H9 (cell line): ENCODE results near the gene LSP1. TPM values are rescaled to one million over a fixed set of nuclear protein-coding genes. Genes with fewer than 3 reads are reported as not detected.

Experiments
- DNase-seq: peaks from one replicate; pipeline ENCODE4 v3.0.0-alpha.2; 2017
- H2AFZ ChIP-seq: one replicate; pipeline ENCODE4 v1.6.1; 2013; ENCODE audit warnings: mild to moderate bottlenecking, low read length, control low read depth, moderate library complexity
- H2AK5ac ChIP-seq: 2 replicates; pipeline ENCODE4 v1.6.1; 2013; ENCODE audit warnings: low read length, control low read depth, mixed read lengths; ENCODE audit not compliant: insufficient read length
- H2BK120ac ChIP-seq: one replicate; pipeline ENCODE4 v1.6.1; 2013; ENCODE audit warnings: low read depth, mild to moderate bottlenecking, low read length, control low read depth, inconsistent platforms; ENCODE audit not compliant: poor library complexity, severe bottlenecking
- H2BK12ac ChIP-seq: 2 replicates; pipeline ENCODE4 v1.6.1; 2013; ENCODE audit warnings: low read length, control low read depth, mixed read lengths, low read depth; ENCODE audit not compliant: insufficient read length
- H2BK15ac ChIP-seq: 2 replicates; pipeline ENCODE4 v1.6.1; 2013; ENCODE audit warnings: low read depth, low read length, control low read depth
- H2BK20ac ChIP-seq: one replicate; pipeline ENCODE4 v1.6.1; 2013; ENCODE audit warnings: low read depth, mild to moderate bottlenecking, low read length, control low read depth, inconsistent platforms; ENCODE audit not compliant: poor library complexity, severe bottlenecking
- H2BK5ac ChIP-seq: 2 replicates; pipeline ENCODE4 v1.6.1; 2013; ENCODE audit warnings: low read length, control low read depth, mixed read lengths; ENCODE audit not compliant: insufficient read length
- H3K14ac ChIP-seq: 2 replicates; pipeline ENCODE4 v1.6.1; 2013; ENCODE audit warnings: low read length, control low read depth; ENCODE audit not compliant: insufficient read depth
- H3K18ac ChIP-seq: 2 replicates; pipeline ENCODE4 v1.6.1; 2013; ENCODE audit warnings: low read depth, mild to moderate bottlenecking, mixed read lengths, low read length, control low read depth; ENCODE audit not compliant: insufficient read length
- H3K23ac ChIP-seq: 2 replicates; pipeline ENCODE4 v1.6.1; 2013; ENCODE audit warnings: low read length, control low read depth, mixed read lengths, low read depth; ENCODE audit not compliant: insufficient read length
- H3K23me2 ChIP-seq: 2 replicates; pipeline ENCODE4 v1.6.1; 2013; ENCODE audit warnings: low read depth, mild to moderate bottlenecking, mixed read lengths, low read length, control low read depth; ENCODE audit not compliant: insufficient read length, poor library complexity, severe bottlenecking
- H3K27ac ChIP-seq: 2 replicates; pipeline ENCODE4 v1.5.1; 2013; ENCODE audit warnings: low read length, control low read depth, mixed read lengths, low read depth; ENCODE audit not compliant: insufficient read length
- H3K27me3 ChIP-seq: 2 replicates; pipeline ENCODE4 v1.6.1; 2013; ENCODE audit warnings: low read length, control low read depth, inconsistent platforms; ENCODE audit not compliant: insufficient read depth
- H3K4ac ChIP-seq: 2 replicates; pipeline ENCODE4 v1.6.1; 2013; ENCODE audit warnings: low read depth, mild to moderate bottlenecking, control low read depth, inconsistent platforms, low read length, moderate library complexity
- H3K4me1 ChIP-seq: 2 replicates; pipeline ENCODE4 v1.6.1; 2013; ENCODE audit warnings: low read length, control low read depth, inconsistent platforms; ENCODE audit not compliant: insufficient read depth
- H3K4me2 ChIP-seq: 2 replicates; pipeline ENCODE4 v1.6.1; 2013; ENCODE audit warnings: low read length, control low read depth, mixed read lengths; ENCODE audit not compliant: insufficient read length, insufficient read depth
- H3K56ac ChIP-seq: 2 replicates; pipeline ENCODE4 v1.6.1; 2013; ENCODE audit warnings: low read depth, mild to moderate bottlenecking, mixed read lengths, low read length, control low read depth; ENCODE audit not compliant: insufficient read length
- H3K79me1 ChIP-seq: 2 replicates; pipeline ENCODE4 v1.6.1; 2013; ENCODE audit warnings: low read depth, mild to moderate bottlenecking, moderate library complexity, low read length, control low read depth, inconsistent platforms; ENCODE audit not compliant: insufficient read depth, poor library complexity, severe bottlenecking
- H3K79me2 ChIP-seq: 2 replicates; pipeline ENCODE4 v1.6.1; 2013; ENCODE audit warnings: low read length, control low read depth, inconsistent platforms; ENCODE audit not compliant: insufficient read depth
- H3K9ac ChIP-seq: 2 replicates; pipeline ENCODE4 v1.6.1; 2013; ENCODE audit warnings: low read length, control low read depth, mixed read lengths; ENCODE audit not compliant: insufficient read length; ENCODE audit errors: extremely low read depth
- H3K9me3 ChIP-seq: one replicate; pipeline ENCODE4 v1.6.1; 2013; ENCODE audit warnings: low read depth, low read length, inconsistent platforms; ENCODE audit not compliant: control insufficient read depth
- H3T11ph ChIP-seq: one replicate; pipeline ENCODE4 v1.6.1; 2013; ENCODE audit warnings: mild to moderate bottlenecking, low read length, control low read depth, inconsistent platforms
- H4K20me1 ChIP-seq: one replicate; pipeline ENCODE4 v1.6.1; 2013; ENCODE audit not compliant: control insufficient read depth, insufficient read length, insufficient read depth
- H4K5ac ChIP-seq: 2 replicates; pipeline ENCODE4 v1.6.1; 2013; ENCODE audit warnings: low read depth, mild to moderate bottlenecking, mixed read lengths, low read length, control low read depth; ENCODE audit not compliant: insufficient read length
- H4K8ac ChIP-seq: replicated peaks from 2 replicates; pipeline ENCODE4 v1.6.1; 2013; ENCODE audit warnings: low read length, control low read depth, mixed read lengths, low read depth; ENCODE audit not compliant: insufficient read length
- H4K91ac ChIP-seq: 2 replicates; pipeline ENCODE4 v1.6.1; 2013; ENCODE audit warnings: low read depth, mild to moderate bottlenecking, moderate library complexity, mixed read lengths, low read length, control low read depth; ENCODE audit not compliant: insufficient read length
- H3K27ac Mint-ChIP-seq, 3 experiments: 2 replicates in 2 of 3; 3 replicates in 1 of 3; pipeline ENCODE4 v1.8.0; 2020 to 2021; ENCODE audit warnings: mixed read lengths in 3 of 3, mild to moderate bottlenecking in 1 of 3, moderate library complexity in 1 of 3
- H3K27me3 Mint-ChIP-seq: 2 replicates; pipeline ENCODE4 v1.8.0; 2021; ENCODE audit warnings: low read depth, mild to moderate bottlenecking, moderate library complexity, mixed read lengths
- H3K36me3 Mint-ChIP-seq, 3 experiments: 2 replicates in 2 of 3; 3 replicates in 1 of 3; pipeline ENCODE4 v1.8.0; 2020 to 2021; ENCODE audit warnings: low read depth in 3 of 3, mixed read lengths in 3 of 3; ENCODE audit not compliant: insufficient read depth in 1 of 3
- H3K4me1 Mint-ChIP-seq, 2 experiments: 2 replicates each; pipeline ENCODE4 v1.8.0; 2020; ENCODE audit warnings: mixed read lengths in 2 of 2
- H3K4me3 Mint-ChIP-seq, 2 experiments: 2 replicates in 1 of 2; 3 replicates in 1 of 2; pipeline ENCODE4 v1.8.0; 2020 to 2021; ENCODE audit warnings: mild to moderate bottlenecking in 2 of 2, mixed read lengths in 2 of 2, moderate library complexity in 1 of 2
- H3K9me3 Mint-ChIP-seq, 2 experiments: 2 replicates in 1 of 2; 3 replicates in 1 of 2; pipeline ENCODE4 v1.8.0; 2020; ENCODE audit warnings: mild to moderate bottlenecking in 2 of 2, mixed read lengths in 2 of 2, moderate library complexity in 1 of 2
- CTCF ChIP-seq: fragments of 200-600 bp; sonication (generic); conservative IDR thresholded peaks from 3 replicates; pipeline ENCODE4 v1.8.0; 2021; ENCODE audit warnings: antibody characterized with exemption, mild to moderate bottlenecking
- WGBS: extraction: QIAGEN DNeasy Blood & Tissue Kit; methylation state at CpG from one replicate; pipeline ENCODE4 v1.1.7; 2013; ENCODE audit warnings: missing lambda C conversion rate, low lambda C conversion rate, mixed read lengths; ENCODE audit not compliant: insufficient read length; ENCODE audit errors: extremely low coverage; 5-methylcytosine and 5-hydroxymethylcytosine counted together
- total RNA-seq: library from RNA; stranded (reverse); gene quantifications from 2 replicates; pipeline ENCODE4 v1.2.1, GENCODE V29; 2021

LSP1 gene
- total RNA-seq, 1 experiment from 2014 or later: not detected

GRCh38 chr11:1909524-1909923, 56.6 kb downstream of the LSP1 start:
- no peak for TF ChIP-seq CTCF
- H3K14ac ChIP-seq: no peak overlapping the region
- H3K56ac ChIP-seq: no peak overlapping the region
- no CpG with 5 or more reads among the region's 7 CpGs for WGBS
- H3K4ac ChIP-seq: no peak overlapping the region
- no peaks in the 10 kb centered on the region for H4K20me1 ChIP-seq
- H2BK120ac ChIP-seq: no peak overlapping the region
- H2BK5ac ChIP-seq: no peak overlapping the region
- DNase-seq: no peak
- no peak overlapping the region for H2BK12ac ChIP-seq
- H3K18ac ChIP-seq: no peak overlapping the region
- no peak overlapping the region for H3K27ac ChIP-seq
- Mint-ChIP-seq H3K36me3 (no peaks in the 10 kb centered on the region), H3K4me1 (peaks cover 17 to 24% of the 10 kb centered on the region in 2 experiments), H3K9me3 (peaks cover 3 to 5% of the 10 kb centered on the region in 2 experiments; a peak in 3 of 5 replicates), H3K27ac (peak overlapping the region in 1 of 3 experiments; percentile 32; a peak in 1 of 7 replicates), H3K4me3 (no peak overlapping the region), H3K27me3 (peaks cover 18% of the 10 kb centered on the region)
- H4K5ac ChIP-seq: no peak overlapping the region
- H3K4me1 ChIP-seq: 0 out of 2 replicates have a peak, but pooled peaks cover 3% of the 10 kb centered on the region
- H3K4me2 ChIP-seq: no peak overlapping the region
- H3K79me1 ChIP-seq: no peaks in the 10 kb centered on the region
- H3K9me3 ChIP-seq: no peaks in the 10 kb centered on the region
- no peak overlapping the region for H4K91ac ChIP-seq
- no peak overlapping the region for H3T11ph ChIP-seq
- H4K8ac ChIP-seq: no peak overlapping the region
- H2AK5ac ChIP-seq: no peak overlapping the region
- H3K79me2 ChIP-seq: no peaks in the 10 kb centered on the region
- no peak overlapping the region for H3K9ac ChIP-seq
- H2BK20ac ChIP-seq: no peak overlapping the region
- H2BK15ac ChIP-seq: no peak overlapping the region
- H3K23me2 ChIP-seq: peaks cover 2% of the 10 kb centered on the region
- H3K23ac ChIP-seq: no peak overlapping the region
- no peaks in the 10 kb centered on the region for H3K27me3 ChIP-seq
- no peak overlapping the region for H2AFZ ChIP-seq
